HL-60 (cell line): ENCODE data around the gene ADPRHL1.
A peak's percentile ranks its signal among the peaks of the same experiment; 100 is the strongest.

ENCODE experiments used
- DNase-seq, 2 experiments: peaks; one replicate each; pipeline ENCODE4 v3.0.0-alpha.2; 2010 to 2020; ENCODE audit warnings: low read depth in 1 of 2, low spot score in 1 of 2
- H3K27ac ChIP-seq: fragments of 250-450 bp; sonication (Bioruptor Pico); replicated peaks from 2 replicates; pipeline ENCODE4 v1.5.1; 2020; ENCODE audit warnings: mild to moderate bottlenecking, moderate library complexity
- H3K27me3 ChIP-seq: fragments of 250-450 bp; sonication (Bioruptor Pico); 2 replicates; pipeline ENCODE4 v1.5.1; 2021; ENCODE audit warnings: mild to moderate bottlenecking, moderate library complexity; ENCODE audit not compliant: insufficient read depth, poor library complexity, severe bottlenecking
- H3K4me3 ChIP-seq: replicated peaks from 2 replicates; pipeline ENCODE4 v1.5.1; 2011; ENCODE audit warnings: mild to moderate bottlenecking, control low read depth, low read length; ENCODE audit not compliant: insufficient read depth
- CTCF ChIP-seq: IDR thresholded peaks from one replicate; pipeline ENCODE4 v1.5.1; 2011; ENCODE audit warnings: low read length, control low read depth, inconsistent platforms; ENCODE audit not compliant: insufficient read depth
- GABPA ChIP-seq: IDR thresholded peaks from 2 replicates; pipeline ENCODE4 v1.6.1; 2012; ENCODE audit warnings: low read depth
- POLR2AphosphoS5 ChIP-seq: IDR thresholded peaks from 2 replicates; pipeline ENCODE4 v1.6.1; 2012; ENCODE audit warnings: low read depth
- REST ChIP-seq: IDR thresholded peaks from 2 replicates; pipeline ENCODE4 v1.6.1; 2012; ENCODE audit warnings: low read depth; ENCODE audit not compliant: insufficient replicate concordance
- SPI1 ChIP-seq: IDR thresholded peaks from 2 replicates; pipeline ENCODE4 v1.6.1; 2012; ENCODE audit warnings: low read depth, mild to moderate bottlenecking, borderline replicate concordance

Gene ADPRHL1

GRCh38 chr13:113418722-113419049 is 34.6 kb downstream of the ADPRHL1 start:
- no peak overlapping the region for H3K4me3 ChIP-seq
- TF ChIP-seq GABPA = no peak
- no peak for TF ChIP-seq POLR2AphosphoS5
- no peak for TF ChIP-seq SPI1
- TF ChIP-seq CTCF = no peak
- TF ChIP-seq REST = no peak
- H3K27me3 ChIP-seq = no peaks in the 10 kb centered on the region
- no peak overlapping the region for H3K27ac ChIP-seq
- DNase-seq = no peak

GRCh38 chr13:113417836-113418721 is 35.2 kb downstream of the ADPRHL1 start:
- H3K27ac ChIP-seq = no peak overlapping the region
- no peak overlapping the region for H3K4me3 ChIP-seq
- TF ChIP-seq REST = no peak
- no peaks in the 10 kb centered on the region for H3K27me3 ChIP-seq
- peak in 1 of 2 experiments; percentile 28 for DNase-seq

- H3K27me3 ChIP-seq = no peaks in the 10 kb centered on the region
- TF ChIP-seq GABPA (no peak), POLR2AphosphoS5 (no peak), REST (no peak), SPI1 (no peak), CTCF (no peak)
- H3K27ac ChIP-seq = no peak overlapping the region
- no peak for DNase-seq
- no peak overlapping the region for H3K4me3 ChIP-seq
Observed at GRCh38 chr13:113417008-113417751, 36.1 kb downstream of the ADPRHL1 start.
